Upper lobe of right lung (tissue), 1 donor: ENCODE measurements around the gene KAT6B. TPM values are rescaled to one million over a fixed set of nuclear protein-coding genes. Genes with fewer than 3 reads are reported as not detected.

ENCODE experiments used
- ATAC-seq: fragments of 200-7000 bp; cut with Tn5 transposase; one replicate; pipeline ENCODE4 v1.9.1; 2020; ENCODE audit warnings: mild to moderate bottlenecking, moderate library complexity
- DNase-seq: peaks from one replicate; pipeline ENCODE4 v3.0.0-alpha.2; 2020
- H3K27ac ChIP-seq: fragments of 200-600 bp; one replicate; pipeline ENCODE4 v1.8.0; 2022
- H3K27me3 ChIP-seq: fragments of 200-600 bp; one replicate; pipeline ENCODE4 v1.8.0; 2022; ENCODE audit warnings: mild to moderate bottlenecking
- H3K36me3 ChIP-seq: fragments of 200-600 bp; one replicate; pipeline ENCODE4 v1.8.0; 2022
- H3K4me1 ChIP-seq: fragments of 200-600 bp; one replicate; pipeline ENCODE4 v1.8.0; 2022
- H3K4me3 ChIP-seq: fragments of 200-600 bp; one replicate; pipeline ENCODE4 v1.8.0; 2022; ENCODE audit warnings: mild to moderate bottlenecking
- H3K9me3 ChIP-seq: fragments of 200-600 bp; one replicate; pipeline ENCODE4 v1.8.0; 2022
- intact Hi-C: fragments of 100-400 bp; cut with DNase I; formaldehyde crosslinking; loops from one replicate; pipeline ENCODE4 v1.11.0; 2022
- total RNA-seq: library from RNA; stranded (reverse); fragmentation: NEBNext Ultra II Directional; extraction: Animal tissue kit (Norgen Biotek cat#: 25700); gene quantifications from one replicate; pipeline ENCODE4 v1.2.1, GENCODE V29; 2021
- TF ChIP-seq, protein P1 (sequence below): fragments of 200-600 bp; IDR thresholded peaks from one replicate; pipeline ENCODE4 v1.8.0; 2022; ENCODE audit warnings: antibody characterized with exemption
- donor health status: DM: no; HTN: yes; CAD: no; lungs with severe emphysema.

Gene KAT6B
- total RNA-seq, 1 donor from 2014 or later = 45.4 TPM

DNA sequence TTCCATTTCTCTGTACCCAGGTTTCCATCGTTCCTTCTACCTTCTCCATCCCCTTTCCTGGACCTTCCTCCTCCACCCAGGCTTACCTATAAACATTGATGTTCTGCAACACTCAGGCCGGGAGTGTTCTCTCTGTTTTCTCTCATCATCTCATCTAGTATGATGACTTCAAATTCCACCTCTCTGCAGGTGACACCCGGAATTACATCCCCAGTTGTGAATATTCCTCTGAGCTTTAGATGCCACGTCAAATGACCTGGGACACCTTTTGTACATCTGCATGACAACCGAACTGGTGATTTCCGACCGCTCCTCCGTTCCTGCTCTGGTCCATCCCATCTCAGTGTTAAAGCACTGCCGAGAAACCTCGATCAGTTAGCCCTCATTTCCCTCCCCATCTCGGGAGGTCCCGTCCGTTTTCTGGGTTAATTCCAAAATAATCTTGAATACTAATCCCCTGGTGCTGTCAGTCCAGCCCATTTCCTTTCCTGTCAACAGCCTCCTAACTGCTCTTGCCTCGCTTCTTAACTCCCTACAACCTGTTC is 208.4 kb downstream of the KAT6B start:
- no peak overlapping the region for H3K27ac ChIP-seq

DNA sequence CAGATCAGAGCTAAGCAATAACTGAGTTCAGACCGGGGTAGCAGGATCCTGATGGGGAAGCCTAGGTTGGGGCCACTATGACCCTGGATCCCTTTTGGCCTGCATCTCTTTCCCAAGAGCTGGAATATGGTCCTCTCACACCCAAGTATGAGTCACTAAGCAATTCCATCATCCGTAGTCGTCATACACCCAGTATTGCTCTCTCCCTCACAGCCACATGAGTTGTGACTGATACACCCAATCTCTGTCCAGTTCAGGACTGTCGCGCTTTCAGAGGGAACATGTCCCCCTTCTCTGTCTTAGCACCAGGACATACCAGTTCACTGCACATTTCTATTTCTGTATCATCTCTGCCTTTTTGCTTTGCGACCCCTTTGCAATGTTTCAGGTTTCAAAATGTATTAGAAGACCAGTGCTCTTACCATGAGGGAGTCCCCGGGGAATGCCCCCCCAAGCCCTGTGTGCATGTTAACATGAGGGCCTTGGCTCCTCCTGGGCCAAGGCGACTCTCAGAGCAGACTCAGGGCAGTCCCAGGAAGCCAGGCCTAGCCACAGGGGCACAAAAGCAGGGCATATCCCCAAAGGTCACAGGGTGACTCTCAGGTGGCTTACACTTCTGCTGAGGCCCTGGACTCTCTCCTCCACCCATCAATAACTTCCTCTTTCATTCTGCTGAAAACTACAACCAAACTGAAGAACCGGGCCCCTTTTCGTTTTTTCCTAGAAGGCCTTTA is 209.7 kb downstream of the KAT6B start:
- Histone ChIP-seq H3K4me1 (no peaks in the 10 kb centered on the region), H3K27me3 (no peaks in the 10 kb centered on the region), H3K4me3 (no peak overlapping the region), H3K9me3 (no peaks in the 10 kb centered on the region), H3K36me3 (peaks cover 10% of the 10 kb centered on the region), H3K27ac (no peak overlapping the region)
- ATAC-seq (no peak), DNase-seq (no peak)
- TF ChIP-seq, protein P1, sequence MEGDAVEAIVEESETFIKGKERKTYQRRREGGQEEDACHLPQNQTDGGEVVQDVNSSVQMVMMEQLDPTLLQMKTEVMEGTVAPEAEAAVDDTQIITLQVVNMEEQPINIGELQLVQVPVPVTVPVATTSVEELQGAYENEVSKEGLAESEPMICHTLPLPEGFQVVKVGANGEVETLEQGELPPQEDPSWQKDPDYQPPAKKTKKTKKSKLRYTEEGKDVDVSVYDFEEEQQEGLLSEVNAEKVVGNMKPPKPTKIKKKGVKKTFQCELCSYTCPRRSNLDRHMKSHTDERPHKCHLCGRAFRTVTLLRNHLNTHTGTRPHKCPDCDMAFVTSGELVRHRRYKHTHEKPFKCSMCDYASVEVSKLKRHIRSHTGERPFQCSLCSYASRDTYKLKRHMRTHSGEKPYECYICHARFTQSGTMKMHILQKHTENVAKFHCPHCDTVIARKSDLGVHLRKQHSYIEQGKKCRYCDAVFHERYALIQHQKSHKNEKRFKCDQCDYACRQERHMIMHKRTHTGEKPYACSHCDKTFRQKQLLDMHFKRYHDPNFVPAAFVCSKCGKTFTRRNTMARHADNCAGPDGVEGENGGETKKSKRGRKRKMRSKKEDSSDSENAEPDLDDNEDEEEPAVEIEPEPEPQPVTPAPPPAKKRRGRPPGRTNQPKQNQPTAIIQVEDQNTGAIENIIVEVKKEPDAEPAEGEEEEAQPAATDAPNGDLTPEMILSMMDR = no peak
- intact Hi-C loops = no loop called here

More for the DNA sequence above, 208.4 kb downstream of the KAT6B start:
- TF ChIP-seq, protein P1 = no peak
- Histone ChIP-seq H3K4me3 (no peak overlapping the region), H3K27me3 (no peaks in the 10 kb centered on the region), H3K9me3 (no peaks in the 10 kb centered on the region), H3K4me1 (no peaks in the 10 kb centered on the region), H3K36me3 (peaks cover 24% of the 10 kb centered on the region)
- ATAC-seq (no peak), DNase-seq (no peak)
- intact Hi-C loops = no loop called here

- ATAC-seq = no peak
- Histone ChIP-seq H3K4me1 (no peaks in the 10 kb centered on the region), H3K27me3 (no peaks in the 10 kb centered on the region), H3K9me3 (no peaks in the 10 kb centered on the region), H3K27ac (no peak overlapping the region), H3K36me3 (no peaks in the 10 kb centered on the region), H3K4me3 (no peak overlapping the region)
- DNase-seq = no peak
- TF ChIP-seq, protein P1 = no peak
- intact Hi-C loops = no loop called here
Measured at GRCh38 chr10:75037171-75038153, 211.1 kb downstream of the KAT6B start.

DNA sequence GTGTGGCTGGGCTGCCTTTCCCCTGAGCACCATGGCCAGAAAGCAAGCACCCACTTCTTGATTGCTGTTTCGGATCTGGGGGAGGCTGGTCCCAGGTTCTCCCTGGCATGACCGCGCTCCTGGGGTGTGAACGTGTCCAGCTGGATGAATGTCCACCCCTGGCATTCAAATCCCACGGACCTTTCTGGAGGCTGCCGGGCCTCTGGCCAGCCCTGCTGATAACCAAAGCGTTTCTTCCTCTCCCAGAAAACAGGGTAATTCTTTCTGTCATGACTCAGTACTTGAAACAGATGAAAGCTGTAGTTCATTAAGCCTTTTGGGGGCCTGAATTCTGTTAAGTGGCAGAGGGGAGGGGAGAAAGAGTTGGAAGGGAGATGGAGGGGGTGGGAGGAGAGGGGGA is 211.9 kb downstream of the KAT6B start:
- H3K4me1 ChIP-seq = no peaks in the 10 kb centered on the region
- no peak overlapping the region for H3K4me3 ChIP-seq
- H3K36me3 ChIP-seq = no peaks in the 10 kb centered on the region
- DNase-seq (no peak), ATAC-seq (no peak)
- no peaks in the 10 kb centered on the region for H3K9me3 ChIP-seq
- TF ChIP-seq, protein P1 = no peak
- intact Hi-C loops = no loop called here
- H3K27me3 ChIP-seq = no peaks in the 10 kb centered on the region
- no peak overlapping the region for H3K27ac ChIP-seq

DNA sequence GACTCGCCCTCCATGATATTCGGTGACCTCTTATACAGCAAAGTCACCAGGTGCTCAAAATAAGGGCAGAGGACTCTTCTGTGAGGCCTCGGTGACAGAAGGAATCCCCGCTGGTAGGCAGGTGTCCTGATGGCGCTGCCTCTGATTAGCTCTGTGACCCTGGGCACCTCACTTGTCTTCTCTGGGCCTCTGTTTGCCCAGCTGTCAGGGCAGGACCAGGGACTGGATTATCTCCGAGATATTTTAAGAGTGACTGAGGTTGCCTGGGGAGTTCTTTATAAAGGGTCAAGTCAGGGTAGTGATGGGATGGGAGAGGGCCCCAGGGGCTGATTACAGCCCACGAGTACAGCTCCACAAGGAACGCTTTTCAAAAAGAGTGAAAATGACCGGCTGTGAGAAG is 214.2 kb downstream of the KAT6B start:
- intact Hi-C loops = no loop called here
- TF ChIP-seq, protein P1 = no peak
- DNase-seq (no peak), ATAC-seq (no peak)
- Histone ChIP-seq H3K4me1 (no peaks in the 10 kb centered on the region), H3K27ac (no peak overlapping the region), H3K9me3 (no peaks in the 10 kb centered on the region), H3K4me3 (no peak overlapping the region), H3K27me3 (no peaks in the 10 kb centered on the region), H3K36me3 (no peaks in the 10 kb centered on the region)
